Retinal pigment epithelial cell (primary cell): ENCODE results near the gene AKAP6.
"Not testable (repeated sequence)": the region's sequence is repeated elsewhere in the genome, so short reads cannot be mapped to it uniquely, and the experiment has no call there.

ENCODE experiments used
- DNase-seq: peaks from one replicate; pipeline ENCODE4 v3.0.0-alpha.2; 2010; ENCODE audit warnings: low read depth
- H3K4me3 ChIP-seq: 2 replicates; pipeline ENCODE4 v1.5.1; 2011; ENCODE audit warnings: mild to moderate bottlenecking, low read length, control low read depth, moderate library complexity
- CTCF ChIP-seq: conservative IDR thresholded peaks from 2 replicates; pipeline ENCODE4 v1.5.1; 2011; ENCODE audit warnings: low read depth, low read length, control low read depth, inconsistent platforms

The AKAP6 gene

GRCh38 chr14:32368107-32368506 is 39.0 kb downstream of the AKAP6 start:
- H3K4me3 ChIP-seq: no peak overlapping the region
- no peak for DNase-seq
- TF ChIP-seq CTCF: no peak

- DNase-seq: no peak
- no peak for TF ChIP-seq CTCF
- no peak overlapping the region for H3K4me3 ChIP-seq
These were observed 41.6 kb downstream of the AKAP6 start for GRCh38 chr14:32370714-32371113.

- DNase-seq: peak; percentile 60
- no peak overlapping the region for H3K4me3 ChIP-seq
- TF ChIP-seq CTCF: no peak
These were observed 43.1 kb downstream of the AKAP6 start for GRCh38 chr14:32372154-32372553.

- not testable (repeated sequence) for H3K4me3 ChIP-seq, DNase-seq
These were observed 44.1 kb downstream of the AKAP6 start for GRCh38 chr14:32373174-32373573.

- DNase-seq: no peak
- no peak overlapping the region for H3K4me3 ChIP-seq
- TF ChIP-seq CTCF: no peak
These were observed 45.1 kb downstream of the AKAP6 start for GRCh38 chr14:32374155-32374554.

GRCh38 chr14:32375663-32376062 is 46.6 kb downstream of the AKAP6 start:
- no peak for DNase-seq
- H3K4me3 ChIP-seq: no peak overlapping the region
- no peak for TF ChIP-seq CTCF

- H3K4me3 ChIP-seq: no peak overlapping the region
- no peak for TF ChIP-seq CTCF
- no peak for DNase-seq
These were observed 48.0 kb downstream of the AKAP6 start for GRCh38 chr14:32377046-32377646.

GRCh38 chr14:32378284-32378683 is 49.2 kb downstream of the AKAP6 start:
- DNase-seq: no peak
- H3K4me3 ChIP-seq: no peak overlapping the region
- TF ChIP-seq CTCF: no peak
